ENCODE measurements around the gene SRSF7.
"Not testable (repeated sequence)": the region's sequence is repeated elsewhere in the genome, so short reads cannot be mapped to it uniquely, and the experiment has no call there.

The SRSF7 gene

DNA sequence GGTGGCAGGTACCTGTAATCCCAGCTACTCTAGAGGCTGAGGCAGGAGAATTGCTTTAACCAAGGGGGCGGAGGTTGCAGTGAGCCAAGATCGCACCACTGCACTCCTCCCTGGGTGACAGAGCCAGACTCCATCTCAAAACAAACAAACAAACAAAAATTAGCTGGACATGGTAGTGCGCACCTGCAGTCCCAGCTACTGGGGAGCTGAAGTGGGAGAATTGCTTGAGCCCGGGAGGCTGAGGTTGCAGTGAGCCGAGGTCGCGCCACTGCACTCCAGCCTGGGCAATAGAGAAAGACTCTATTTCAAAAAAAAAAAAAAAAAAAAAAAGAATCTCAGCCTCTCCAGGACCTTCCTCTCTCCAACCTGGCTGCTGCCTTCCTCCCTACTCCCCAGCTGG lies 20.1 kb downstream of the SRSF7 start:
- no peak for DNase-seq

DNA sequence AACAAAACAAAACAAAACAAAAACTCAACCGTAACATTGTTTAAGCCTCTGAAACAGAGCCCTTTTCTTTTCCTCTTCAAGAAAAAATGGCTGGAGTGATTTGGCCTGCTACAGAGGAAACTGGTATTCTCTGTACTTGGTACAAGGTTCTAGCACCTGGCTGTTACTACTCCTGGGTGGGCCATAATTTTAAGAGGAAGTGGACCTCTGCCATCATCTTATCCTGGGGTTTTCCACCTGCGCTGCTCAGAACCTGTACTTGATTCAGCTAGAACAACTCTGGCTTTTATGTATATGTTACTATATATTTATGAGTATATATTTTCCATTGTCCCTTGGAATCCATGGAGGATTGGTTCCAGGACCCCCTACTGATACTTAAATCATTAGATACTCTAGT lies 22.5 kb downstream of the SRSF7 start:
- no peak for DNase-seq

DNA sequence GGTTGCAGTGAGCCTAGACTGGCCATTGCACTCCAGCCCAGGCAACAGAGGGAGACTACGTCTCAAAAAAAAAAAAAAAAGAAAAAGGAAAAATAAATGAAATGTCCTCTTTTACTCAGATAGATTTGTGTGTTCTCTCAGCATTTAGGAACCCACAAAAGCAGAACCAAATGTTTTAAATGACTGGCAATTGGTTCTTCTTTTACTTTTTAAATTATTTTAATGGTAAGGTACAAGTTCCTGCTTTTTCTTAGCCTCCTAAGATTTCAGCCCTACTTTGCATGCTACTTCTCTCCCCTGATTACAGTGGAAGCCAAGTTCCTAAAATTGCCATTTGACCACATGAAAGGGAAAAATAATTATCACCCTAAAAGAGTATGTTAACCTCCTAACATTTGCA lies 23.5 kb downstream of the SRSF7 start:
- no peak for DNase-seq

DNA sequence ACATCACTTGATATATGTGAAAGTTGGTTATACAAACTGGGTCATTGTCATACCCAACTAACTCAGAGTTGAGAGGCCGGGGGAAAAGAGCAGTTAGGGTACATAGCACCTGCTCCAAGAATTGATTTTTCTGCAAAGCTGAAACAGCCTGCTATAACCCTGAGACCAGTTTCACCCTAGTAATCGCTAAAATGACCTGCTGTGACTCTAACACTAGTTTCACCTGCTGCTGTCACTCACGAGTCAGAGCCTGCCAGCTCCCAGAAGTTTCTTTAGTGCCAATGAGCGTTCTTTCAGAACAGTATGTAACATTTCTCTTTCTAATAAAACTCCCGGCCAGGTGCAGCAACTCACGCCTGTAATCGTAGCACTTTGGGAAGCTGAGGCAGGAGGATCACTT lies 28.0 kb downstream of the SRSF7 start:
- DNase-seq = no peak

DNA sequence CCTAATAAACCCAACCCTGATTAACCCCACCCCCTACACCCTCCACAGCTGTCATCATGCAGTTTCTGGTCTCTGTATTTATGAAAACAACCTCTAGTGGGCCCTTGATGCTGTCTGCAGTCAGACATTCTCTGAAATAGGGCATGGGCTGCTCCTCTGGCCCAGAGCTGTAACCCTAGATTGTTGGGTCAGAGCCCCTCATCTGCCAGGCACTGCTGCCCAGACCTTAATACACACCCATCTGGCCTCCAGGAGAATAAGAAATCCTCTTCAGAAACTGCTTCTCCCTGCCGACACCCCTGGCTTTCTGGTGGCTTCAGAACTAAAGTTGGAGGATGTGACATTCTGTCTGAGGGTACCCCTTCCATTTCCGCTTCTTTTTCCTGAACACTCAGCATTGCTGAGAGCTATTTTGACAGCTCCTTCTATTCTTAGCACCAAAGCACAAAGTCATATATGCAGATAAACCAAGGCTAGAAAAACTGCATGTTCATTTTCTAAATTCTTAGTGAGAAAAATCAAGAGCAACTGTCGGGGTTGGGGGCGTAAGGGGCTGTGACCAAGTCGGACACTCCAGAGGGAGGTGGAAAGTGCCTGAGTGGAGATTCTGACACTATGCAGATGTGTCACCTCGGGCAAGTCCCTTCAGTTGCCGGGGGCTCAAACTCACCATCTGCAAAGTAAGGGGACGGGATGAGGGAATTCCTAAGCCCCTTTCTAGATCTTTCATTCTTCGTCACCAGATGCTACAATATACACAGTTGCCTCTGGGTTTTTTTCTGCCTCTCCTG lies 28.7 kb downstream of the SRSF7 start:
- peak; percentile 57 for DNase-seq

DNA sequence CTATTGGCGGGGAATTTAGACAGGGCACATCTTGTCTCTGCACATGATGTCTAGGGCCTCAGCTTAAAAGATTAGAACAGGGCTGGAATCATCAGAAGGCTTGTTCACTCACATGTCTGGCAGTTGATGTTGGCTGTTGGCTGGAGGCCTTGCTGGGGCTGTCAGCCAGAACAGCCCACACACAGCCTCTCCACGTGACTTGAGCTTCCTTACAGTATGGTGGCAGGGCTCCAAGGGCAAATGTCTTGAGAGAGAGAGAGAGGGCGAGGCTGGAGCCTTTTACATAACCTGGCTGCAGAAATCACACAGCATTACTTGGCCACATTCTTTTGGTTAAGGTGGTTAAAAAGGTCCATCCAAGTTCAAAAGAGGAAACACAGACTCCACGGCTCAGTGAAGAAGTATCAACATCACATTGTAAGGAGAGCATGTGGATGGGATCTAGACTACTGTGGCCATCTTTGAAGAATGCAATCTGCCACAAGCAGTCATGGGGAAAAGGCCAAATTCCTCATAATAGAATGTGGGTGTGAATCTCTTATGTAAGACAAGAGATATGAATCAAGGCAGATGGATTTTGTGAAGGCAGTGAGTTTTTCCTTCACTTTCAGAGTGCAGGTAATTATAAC lies 30.4 kb downstream of the SRSF7 start:
- no peak for DNase-seq

DNA sequence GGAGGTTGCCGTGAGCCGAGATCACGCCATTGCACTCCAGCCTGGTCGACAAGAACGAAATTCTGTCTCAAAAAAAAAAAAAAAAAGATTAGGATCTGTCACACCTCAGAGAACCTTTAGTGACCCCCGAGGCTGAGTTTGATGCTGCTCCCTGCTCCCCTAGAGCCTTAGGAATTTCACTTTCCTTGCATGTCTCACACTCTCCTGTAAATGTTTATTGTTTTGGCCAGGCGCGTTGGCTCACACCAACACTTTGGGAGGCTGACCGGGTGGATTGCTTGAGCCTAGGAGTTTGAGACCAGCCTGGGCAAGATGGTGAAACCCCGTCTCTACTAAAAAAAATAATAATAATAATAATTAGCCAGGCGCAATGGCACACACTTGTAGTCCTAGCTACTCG lies 31.5 kb downstream of the SRSF7 start:
- DNase-seq = no peak

DNA sequence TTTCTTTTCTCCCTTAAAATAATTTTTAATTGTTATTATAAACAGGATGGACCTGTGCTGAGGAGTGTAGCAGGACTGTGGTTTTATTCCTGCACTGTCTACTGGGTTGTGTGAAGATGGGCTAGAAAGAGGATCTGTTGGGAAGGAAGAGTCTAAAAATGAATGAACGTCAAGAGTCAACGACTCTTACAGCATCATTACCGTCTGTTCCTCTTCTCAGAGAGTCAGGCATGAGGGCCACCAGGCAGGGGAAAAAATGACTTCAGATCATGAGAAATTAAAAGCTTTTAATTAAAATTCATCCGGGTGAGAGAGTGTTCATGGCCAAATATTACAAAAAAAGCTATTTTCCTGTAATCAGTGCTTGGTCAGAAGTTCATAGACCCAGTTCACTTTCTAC lies 32.6 kb downstream of the SRSF7 start:
- no peak for DNase-seq

DNA sequence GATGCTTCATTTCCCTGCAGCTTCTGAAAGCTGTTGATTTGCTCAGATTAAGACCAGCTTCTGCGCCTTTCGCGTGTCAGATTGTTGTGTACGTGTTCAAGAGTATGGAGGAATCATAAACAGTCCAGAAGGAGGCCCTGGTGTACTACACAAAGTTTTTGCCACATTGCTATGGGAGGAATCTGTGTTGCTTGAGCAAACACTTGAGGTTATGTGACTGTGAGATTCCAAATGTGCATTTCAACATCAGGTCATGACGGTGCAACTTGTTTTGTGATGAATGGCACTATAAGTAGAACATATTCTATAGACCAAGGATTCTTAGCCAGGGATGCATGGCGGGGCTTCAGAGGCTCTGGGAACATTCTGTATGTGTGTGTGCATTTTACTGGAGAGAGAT lies 35.0 kb downstream of the SRSF7 start:
- DNase-seq = no peak

DNA sequence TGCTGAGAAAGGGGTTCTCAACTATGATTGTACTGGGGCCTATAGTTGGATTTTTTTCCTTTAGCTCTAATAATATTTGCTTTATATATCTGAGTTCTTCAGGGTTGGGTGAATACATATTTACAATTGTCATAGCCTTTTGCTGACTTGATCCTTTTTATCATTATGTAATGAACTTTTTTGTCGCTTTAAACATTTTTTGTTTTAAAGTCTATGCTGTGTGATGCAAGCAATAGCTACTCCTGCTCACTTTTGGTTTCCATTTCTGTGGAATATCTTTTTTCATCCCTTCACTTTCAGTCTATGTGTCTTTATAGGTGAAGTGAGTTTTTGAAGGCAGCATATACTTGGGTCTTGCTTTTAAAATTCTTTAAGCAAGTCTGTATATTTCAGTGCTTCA lies 36.2 kb downstream of the SRSF7 start:
- not testable (repeated sequence) for DNase-seq

DNA sequence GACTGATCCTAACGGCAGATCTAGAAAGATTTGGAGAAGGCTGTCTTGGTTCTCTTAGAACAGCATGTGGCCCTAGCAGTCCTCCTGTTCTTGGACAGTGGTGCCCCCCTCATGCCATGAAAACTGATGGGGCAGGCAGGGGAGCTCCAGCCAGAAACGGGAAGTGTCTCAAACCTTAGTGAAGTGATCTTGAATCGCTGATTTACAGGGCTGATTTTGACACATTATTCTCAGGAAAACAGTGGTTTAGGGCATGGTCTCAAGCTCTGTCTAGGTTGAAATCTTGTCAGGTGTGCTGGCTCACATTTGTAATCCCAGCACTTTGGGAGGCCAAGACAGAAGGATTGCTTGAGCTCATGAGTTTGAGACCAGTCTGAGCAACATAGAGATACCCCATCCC lies 37.8 kb downstream of the SRSF7 start:
- DNase-seq = no peak

DNA sequence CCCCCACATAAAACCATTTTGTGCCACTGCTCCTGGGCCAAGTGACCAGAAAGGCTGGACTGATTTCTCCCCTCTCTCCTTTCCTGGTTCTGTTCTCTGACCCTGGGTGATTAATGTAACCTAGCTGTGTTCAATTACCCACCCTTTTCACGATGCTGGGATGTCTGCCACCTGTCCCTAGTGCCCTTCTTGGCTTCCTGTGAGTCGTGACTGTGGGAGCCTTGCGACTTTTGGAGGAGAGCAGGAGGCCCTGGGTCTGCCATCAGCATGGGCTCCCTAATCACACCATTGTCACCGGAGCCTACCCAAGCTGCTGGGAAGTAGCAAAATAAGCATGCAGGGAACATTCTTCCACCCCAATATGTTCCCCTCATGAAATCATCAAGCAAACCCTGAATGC lies 38.3 kb downstream of the SRSF7 start:
- DNase-seq = no peak

DNA sequence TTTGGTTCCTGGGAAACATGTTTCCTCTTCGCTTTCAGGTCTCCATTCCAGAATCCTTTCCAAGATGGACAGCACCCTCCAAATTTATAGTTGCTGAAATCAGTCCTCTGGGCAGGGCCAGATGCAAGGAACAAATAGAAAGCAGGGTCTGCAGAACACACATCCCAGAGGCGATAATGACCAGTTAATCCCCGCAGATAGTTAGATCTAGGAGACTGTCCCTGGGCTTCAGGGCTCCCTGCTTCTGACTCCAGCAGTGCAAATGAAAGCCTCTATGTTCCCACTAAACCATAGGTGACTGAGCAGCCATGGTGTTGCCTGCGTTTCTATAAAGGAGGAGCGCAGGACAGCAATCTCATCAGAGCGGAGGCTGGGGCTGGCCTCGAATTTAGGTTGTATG lies 38.7 kb downstream of the SRSF7 start:
- no peak for DNase-seq

DNA sequence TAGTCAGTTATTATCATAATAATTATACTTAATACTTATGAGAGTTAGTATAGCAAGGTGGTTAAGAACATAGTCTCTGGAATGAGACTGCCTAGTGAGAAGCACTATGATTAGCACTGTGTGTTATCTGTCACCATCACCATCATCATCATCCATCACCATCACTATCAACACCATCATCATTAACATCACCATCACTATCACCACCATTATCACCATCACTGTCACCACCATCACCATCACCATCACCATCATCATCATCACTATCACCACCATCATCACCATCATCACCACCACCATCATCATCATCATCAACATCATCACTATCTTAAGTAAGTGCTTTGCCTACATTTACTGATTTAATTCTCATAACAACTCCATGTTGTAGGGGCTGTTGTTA lies 39.6 kb downstream of the SRSF7 start:
- DNase-seq = no peak

DNA sequence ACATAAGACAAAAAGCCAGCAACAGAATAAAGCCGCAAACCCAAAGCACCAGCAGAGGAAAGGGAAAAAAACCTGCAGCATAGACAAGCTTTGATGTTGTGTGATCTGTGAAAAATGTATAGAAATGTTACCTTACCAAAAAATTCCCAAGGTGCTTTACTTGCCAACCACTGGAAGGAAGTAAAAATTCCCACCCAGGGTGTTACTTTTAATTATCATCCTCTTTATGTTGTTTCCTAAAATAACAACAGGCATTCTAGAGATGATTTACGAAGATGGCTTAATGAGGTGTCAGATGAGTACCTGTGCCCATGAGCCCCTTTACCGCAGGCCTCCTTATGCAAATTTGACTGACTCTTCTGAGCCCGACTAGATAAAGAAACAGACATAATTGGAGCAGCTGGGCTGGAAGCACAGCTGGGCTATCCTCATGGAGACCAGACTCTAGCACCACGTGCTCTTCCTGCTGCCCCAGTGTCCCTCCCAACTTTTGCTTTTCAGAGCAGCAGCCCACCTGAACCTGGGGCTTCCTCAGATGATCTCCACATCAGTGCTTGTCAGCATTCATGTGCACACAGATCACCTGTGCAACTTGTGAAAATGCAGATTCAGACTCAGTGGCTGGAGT lies 41.5 kb downstream of the SRSF7 start:
- DNase-seq = peak; percentile 32

DNA sequence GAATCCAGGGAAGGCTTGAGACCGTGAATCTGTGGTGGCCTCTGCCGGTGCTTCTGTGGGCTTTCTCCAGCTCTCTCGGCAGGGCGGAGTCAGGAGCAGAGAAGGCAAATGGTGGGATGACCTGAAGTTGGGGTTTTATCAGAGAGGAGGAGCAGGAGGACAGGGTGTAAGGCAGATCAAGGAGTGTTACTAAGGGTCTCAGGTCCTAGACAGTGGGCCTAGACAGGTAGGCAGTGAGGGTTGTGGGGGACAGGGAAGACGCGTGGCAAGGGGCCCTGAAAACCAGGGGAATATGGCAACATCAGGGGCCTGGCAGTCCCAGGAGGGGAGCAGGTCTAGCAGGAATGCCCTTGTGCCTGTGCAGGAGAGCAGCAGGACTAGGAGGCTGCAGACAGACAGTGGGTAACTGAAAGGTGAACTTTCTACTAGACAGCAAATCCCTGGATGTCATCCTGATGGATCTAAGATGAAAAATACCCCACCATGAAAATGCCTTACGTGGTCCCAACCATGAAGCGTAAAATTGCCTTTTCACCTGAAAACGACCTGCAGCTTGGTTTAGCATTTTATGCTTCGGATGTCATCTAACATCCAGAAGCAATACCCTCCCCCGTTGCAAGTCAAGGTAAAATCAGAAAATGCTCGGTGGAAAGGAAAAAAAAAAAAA lies 42.1 kb downstream of the SRSF7 start:
- DNase-seq = no peak

DNA sequence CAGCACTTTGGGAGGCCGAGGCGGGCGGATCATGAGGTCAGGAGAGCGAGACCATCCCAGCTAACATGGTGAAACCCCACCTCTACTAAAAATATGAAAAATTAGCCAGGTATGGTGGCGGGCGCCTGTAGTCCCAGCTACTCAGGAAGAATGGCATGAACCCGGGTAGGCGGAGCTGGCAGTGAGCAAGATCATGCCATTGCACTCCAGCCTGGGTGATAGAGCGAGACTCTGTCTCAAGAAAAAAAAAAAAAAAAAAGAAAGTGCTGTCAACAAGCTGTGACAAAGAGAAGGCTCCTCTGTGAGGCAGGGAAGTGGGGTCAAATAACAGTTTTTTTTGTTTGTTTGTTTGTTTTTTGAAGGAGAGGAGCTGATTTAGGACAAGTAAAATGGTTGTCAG lies 42.7 kb downstream of the SRSF7 start:
- DNase-seq = not testable (repeated sequence)

DNA sequence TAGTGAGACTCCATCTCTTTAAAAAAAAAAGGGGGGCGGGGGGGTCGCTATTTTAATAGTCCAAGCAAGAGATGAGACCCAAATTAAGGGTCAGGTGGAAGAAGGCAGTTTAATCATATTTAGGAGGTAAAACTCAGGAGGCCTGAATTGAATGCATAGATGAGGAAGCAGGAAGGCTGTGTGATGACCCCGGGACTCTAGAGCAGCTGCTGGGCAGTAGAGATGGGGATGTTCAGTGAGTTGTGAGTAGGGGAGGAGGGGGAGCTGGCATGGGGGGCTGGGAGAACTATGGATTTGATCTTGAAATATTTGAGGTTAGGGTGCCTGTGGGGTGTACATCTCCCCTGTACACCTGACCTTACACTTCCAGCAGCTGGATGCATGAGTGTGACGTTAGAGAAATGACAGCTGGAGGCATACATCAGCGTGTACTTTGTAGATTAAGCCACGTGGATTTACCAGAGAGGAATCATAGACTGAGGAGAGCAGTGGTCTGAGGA lies 44.3 kb downstream of the SRSF7 start:
- no peak for DNase-seq

DNA sequence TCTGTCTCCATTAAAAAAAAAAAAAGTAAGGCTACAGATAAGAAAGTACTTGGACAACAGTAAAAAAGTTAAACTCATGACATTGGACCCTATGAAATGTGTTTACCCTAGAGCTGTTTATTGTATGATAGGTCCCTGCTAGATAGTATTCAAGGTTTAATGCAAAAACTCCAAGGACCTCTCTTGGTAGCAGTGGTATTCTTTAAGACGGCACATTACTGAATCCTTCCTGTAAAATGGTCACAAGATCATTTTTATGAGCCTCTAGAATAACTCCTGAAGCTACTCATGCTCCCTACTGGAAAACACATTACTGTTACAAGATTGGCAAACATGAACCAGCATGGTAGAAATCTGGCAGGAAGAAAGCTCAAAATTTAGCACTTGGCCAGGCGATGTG lies 46.5 kb downstream of the SRSF7 start:
- DNase-seq = no peak

DNA sequence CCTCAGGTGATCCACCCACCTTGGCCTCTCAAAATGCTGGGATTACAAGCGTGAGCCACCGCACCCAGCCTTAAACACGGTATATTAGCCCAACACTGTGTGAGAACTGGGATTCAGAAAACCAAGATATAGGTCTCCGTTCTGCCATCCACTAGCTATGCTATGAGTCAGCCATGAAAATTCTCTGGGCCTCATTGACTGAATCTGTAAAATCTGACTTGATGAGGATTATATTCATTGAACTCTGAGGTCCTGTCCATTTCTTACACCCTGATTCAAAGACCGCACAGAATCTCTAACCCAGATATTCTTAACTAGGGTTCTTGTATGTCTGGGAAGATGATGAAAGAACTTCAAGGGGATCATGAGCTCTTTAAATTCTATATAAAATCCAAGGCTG lies 47.8 kb downstream of the SRSF7 start:
- not testable (repeated sequence) for DNase-seq

DNA sequence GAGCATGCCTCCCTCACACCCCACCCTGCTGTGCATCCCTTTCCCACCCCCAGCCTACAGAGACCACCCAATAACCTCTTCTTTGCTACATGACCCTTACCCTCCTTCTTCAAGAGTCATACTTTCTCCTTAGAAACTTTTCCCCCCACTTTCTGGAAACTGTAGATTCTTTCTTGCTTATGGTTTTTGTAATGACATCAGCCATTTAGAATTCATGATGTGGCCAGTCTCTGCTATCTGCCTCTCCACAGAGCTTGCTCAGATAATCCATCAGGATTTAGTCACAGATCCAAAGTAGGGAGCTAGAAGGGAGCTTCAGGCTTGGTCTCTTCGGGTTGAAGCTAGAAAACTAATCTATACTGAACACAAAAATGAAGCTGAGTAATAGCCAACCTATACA lies 48.7 kb downstream of the SRSF7 start:
- no peak for DNase-seq

DNA sequence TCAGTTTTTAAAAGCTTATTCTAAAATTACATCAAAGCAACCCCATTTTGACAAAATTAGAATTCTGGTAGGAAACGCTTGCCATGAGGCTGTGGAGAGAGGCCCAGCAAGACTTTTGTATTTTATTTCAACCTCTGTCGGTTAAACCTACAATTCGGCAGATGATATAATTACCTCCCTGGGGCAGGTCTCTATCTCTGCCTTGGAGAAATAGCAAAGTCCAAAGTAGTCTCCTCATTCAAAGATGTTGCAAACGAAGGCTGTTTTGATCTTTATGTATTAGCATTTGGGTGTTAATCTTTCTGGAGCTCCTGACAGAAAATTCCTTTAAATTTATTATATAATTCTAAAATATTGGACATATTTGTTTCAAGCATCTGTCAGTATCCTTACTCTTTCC lies 49.6 kb downstream of the SRSF7 start:
- DNase-seq = no peak

DNA sequence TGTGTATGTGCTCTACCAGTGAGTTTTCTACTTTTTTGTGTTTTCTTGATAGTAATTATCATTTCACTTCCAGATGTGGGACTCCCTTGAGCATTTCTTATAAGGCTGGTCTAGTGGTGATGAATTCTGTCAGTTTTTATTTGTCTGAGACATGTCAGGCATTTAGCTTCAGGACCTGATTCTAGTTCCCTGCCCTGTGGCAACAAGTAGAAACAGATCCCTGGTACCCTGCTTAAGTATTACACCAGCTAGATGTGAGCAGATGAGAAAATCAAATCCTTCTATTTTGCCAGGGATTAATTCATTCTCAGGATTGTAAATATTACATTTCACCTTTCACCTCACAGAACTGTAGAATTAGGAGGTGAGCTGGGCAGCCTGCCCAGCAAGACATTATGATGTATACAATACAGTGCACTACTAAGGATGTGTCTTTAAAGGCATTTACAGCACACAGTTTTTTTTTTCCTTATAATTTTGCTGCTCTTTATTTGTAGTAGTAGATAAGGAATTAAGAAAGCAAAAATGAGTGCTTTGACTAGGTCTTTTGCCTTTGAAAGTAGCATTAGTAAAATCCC lies 50.2 kb downstream of the SRSF7 start:
- DNase-seq = no peak

Measured in stimulated activated CD4-positive, alpha-beta T cell treated with anti-CD3 and anti-CD28 coated beads, Interleukin-12 subunit alpha, Interleukin-12 subunit beta, amount 100 ng/mL, for 4 hours (primary cell).